PC-9 (cell line): ENCODE results near the gene CAPN15. TPM values are rescaled to one million over a fixed set of nuclear protein-coding genes. Genes with fewer than 3 reads are reported as not detected.

Experiments
- BruUV-seq: library from RNA; stranded (reverse); fragments of 400-500 nt; replicated peaks from 2 replicates; lab custom pipeline; 2021; lab: Mats Ljungman, UMichigan
- CTCF ChIA-PET: fragments of 300-600 bp; sonication (Branson Sonifier 250); formaldehyde crosslinking; loops from one replicate; lab custom pipeline; 2022; ENCODE audit warnings: antibody characterized with exemption; lab: Charles Lee
- POLR2A ChIA-PET: fragments of 300-600 bp; sonication (Branson Sonifier 250); formaldehyde crosslinking; loops from one replicate; lab custom pipeline; 2022; ENCODE audit warnings: antibody characterized with exemption; ENCODE audit not compliant: unreplicated experiment; lab: Charles Lee
- DNase-seq, 2 experiments: peaks; one replicate each; pipeline versions ENCODE4 v3.0.0 to v3.0.0-alpha.2; 2015 to 2022; ENCODE audit warnings: mixed read lengths in 1 of 2
- H2AFZ ChIP-seq: fragments of 200-600 bp; sonication (generic); 2 replicates; pipeline ENCODE4 v1.8.1; 2017; ENCODE audit warnings: antibody characterized with exemption
- H3F3A ChIP-seq: fragments of 200-600 bp; sonication (generic); 2 replicates; pipeline ENCODE4 v1.8.1; 2017; ENCODE audit warnings: antibody characterized with exemption, mild to moderate bottlenecking, low read depth; ENCODE audit not compliant: insufficient read depth
- H3K27ac ChIP-seq: fragments of 200-600 bp; sonication (generic); 2 replicates; pipeline ENCODE4 v1.6.1; 2016; ENCODE audit warnings: mixed run types
- H3K27me3 ChIP-seq: fragments of 200-600 bp; sonication (generic); 2 replicates; pipeline ENCODE4 v1.6.1; 2016; ENCODE audit warnings: low read depth, mixed run types; ENCODE audit not compliant: insufficient read depth
- H3K36me3 ChIP-seq: fragments of 200-600 bp; sonication (generic); 2 replicates; pipeline ENCODE4 v1.6.1; 2016; ENCODE audit warnings: low read depth, mixed run types
- H3K4me1 ChIP-seq: fragments of 200-600 bp; sonication (generic); replicated peaks from 2 replicates; pipeline ENCODE4 v1.6.1; 2016; ENCODE audit warnings: mixed run types; ENCODE audit not compliant: insufficient read depth
- H3K4me2 ChIP-seq: fragments of 200-600 bp; sonication (generic); 2 replicates; pipeline ENCODE4 v1.6.1; 2017; ENCODE audit warnings: mixed run types
- H3K4me3 ChIP-seq: fragments of 200-600 bp; sonication (generic); 2 replicates; pipeline ENCODE4 v1.6.1; 2016; ENCODE audit warnings: mixed run types
- H3K79me2 ChIP-seq: fragments of 200-600 bp; sonication (generic); 2 replicates; pipeline ENCODE4 v1.6.1; 2017; ENCODE audit warnings: low read depth, mixed run types
- H3K9me2 ChIP-seq: fragments of 200-600 bp; sonication (generic); 2 replicates; pipeline ENCODE4 v1.8.1; 2017; ENCODE audit warnings: mild to moderate bottlenecking; ENCODE audit not compliant: insufficient read depth
- H3K9me3 ChIP-seq: fragments of 200-600 bp; sonication (generic); 2 replicates; pipeline ENCODE4 v1.8.1; 2016; ENCODE audit warnings: low read depth; ENCODE audit not compliant: insufficient read depth
- H4K20me1 ChIP-seq: fragments of 200-600 bp; sonication (generic); 2 replicates; pipeline ENCODE4 v1.8.1; 2017; ENCODE audit not compliant: insufficient read depth
- CTCF ChIP-seq: fragments of 200-600 bp; sonication (generic); conservative IDR thresholded peaks from 2 replicates; pipeline ENCODE4 v1.6.1; 2017; ENCODE audit warnings: mixed run types, antibody characterized with exemption, mild to moderate bottlenecking, moderate library complexity
- EZH2 ChIP-seq: fragments of 200-600 bp; sonication (generic); IDR thresholded peaks from 2 replicates; pipeline ENCODE4 v1.8.0; 2017; ENCODE audit warnings: antibody characterized with exemption, low read depth
- intact Hi-C: fragments of 100-400 bp; cut with micrococcal nuclease; formaldehyde crosslinking; loops from one replicate; pipeline ENCODE4 v1.10.0; 2022; ENCODE audit not compliant: unreplicated experiment
- total RNA-seq: library from RNA; stranded (reverse); gene quantifications from 2 replicates; pipeline ENCODE4 v1.2.3, GENCODE V29; 2021

CAPN15 gene
- total RNA-seq, 1 experiment from 2014 or later, result 66.8 TPM

GRCh38 chr16:483341-484075 lies 44.0 kb upstream of the CAPN15 start:
- no peak for DNase-seq
- Histone ChIP-seq H3K9me2 (no peaks in the 10 kb centered on the region), H4K20me1 (no peaks in the 10 kb centered on the region), H3K27me3 (no peaks in the 10 kb centered on the region), H3K9me3 (no peaks in the 10 kb centered on the region), H2AFZ (no peak overlapping the region), H3K36me3 (no peaks in the 10 kb centered on the region), H3K4me3 (no peak overlapping the region), H3K79me2 (no peaks in the 10 kb centered on the region), H3K27ac (no peak overlapping the region), H3K4me1 (no peaks in the 10 kb centered on the region), H3K4me2 (no peak overlapping the region), H3F3A (no peaks in the 10 kb centered on the region)
- CTCF ChIA-PET, result no interaction called here
- intact Hi-C loops, result no loop called here
- POLR2A ChIA-PET, result interaction anchor here (0.7 kb wide), 1 partner anchor 17 kb away, joined by 3 read pairs; no protein-coding TSS in a partner anchor
- BruUV-seq, result no TSS peak
- TF ChIP-seq EZH2, result no peak
- no peak for TF ChIP-seq CTCF

GRCh38 chr16:489606-490005 lies 37.9 kb upstream of the CAPN15 start:
- H3K4me2 ChIP-seq, result no peak overlapping the region
- DNase-seq, result no peak
- H3K79me2 ChIP-seq, result no peaks in the 10 kb centered on the region
- H3K9me3 ChIP-seq, result no peaks in the 10 kb centered on the region
- intact Hi-C loops, result no loop called here
- no peaks in the 10 kb centered on the region for H3K36me3 ChIP-seq
- CTCF ChIA-PET, result no interaction called here
- H4K20me1 ChIP-seq, result no peaks in the 10 kb centered on the region
- H3K27me3 ChIP-seq, result no peaks in the 10 kb centered on the region
- no peaks in the 10 kb centered on the region for H3K9me2 ChIP-seq
- no peak overlapping the region for H2AFZ ChIP-seq
- TF ChIP-seq EZH2, result no peak
- TF ChIP-seq CTCF, result no peak
- no TSS peak for BruUV-seq
- H3K4me1 ChIP-seq, result no peaks in the 10 kb centered on the region
- no peak overlapping the region for H3K27ac ChIP-seq
- H3K4me3 ChIP-seq, result no peak overlapping the region
- no peaks in the 10 kb centered on the region for H3F3A ChIP-seq
- POLR2A ChIA-PET, result no interaction called here

GRCh38 chr16:490768-491167 lies 36.7 kb upstream of the CAPN15 start:
- CTCF ChIA-PET, result no interaction called here
- no peaks in the 10 kb centered on the region; the same call in 1 of the 2 replicates for H4K20me1 ChIP-seq

More at GRCh38 chr16:490768-491167, 36.7 kb upstream of the CAPN15 start:
- no TSS peak for BruUV-seq
- Histone ChIP-seq H3F3A (no peaks in the 10 kb centered on the region), H3K27me3 (no peaks in the 10 kb centered on the region), H3K79me2 (no peaks in the 10 kb centered on the region), H3K9me2 (no peaks in the 10 kb centered on the region), H3K4me3 (no peak overlapping the region), H2AFZ (no peak overlapping the region), H3K9me3 (no peaks in the 10 kb centered on the region), H3K4me1 (no peaks in the 10 kb centered on the region), H3K4me2 (no peak overlapping the region), H3K36me3 (no peaks in the 10 kb centered on the region), H3K27ac (no peak overlapping the region)
- TF ChIP-seq EZH2 (no peak), CTCF (no peak)
- DNase-seq, result no peak
- intact Hi-C loops, result no loop called here
- POLR2A ChIA-PET, result no interaction called here
